Measurements from ENCODE around the gene CHIT1. TPM values are rescaled to one million over a fixed set of nuclear protein-coding genes. Genes with fewer than 3 reads are reported as not detected.

The CHIT1 gene
- total RNA-seq, 2 experiments from 2014 or later: 0.56 to 0.74 TPM

DNA sequence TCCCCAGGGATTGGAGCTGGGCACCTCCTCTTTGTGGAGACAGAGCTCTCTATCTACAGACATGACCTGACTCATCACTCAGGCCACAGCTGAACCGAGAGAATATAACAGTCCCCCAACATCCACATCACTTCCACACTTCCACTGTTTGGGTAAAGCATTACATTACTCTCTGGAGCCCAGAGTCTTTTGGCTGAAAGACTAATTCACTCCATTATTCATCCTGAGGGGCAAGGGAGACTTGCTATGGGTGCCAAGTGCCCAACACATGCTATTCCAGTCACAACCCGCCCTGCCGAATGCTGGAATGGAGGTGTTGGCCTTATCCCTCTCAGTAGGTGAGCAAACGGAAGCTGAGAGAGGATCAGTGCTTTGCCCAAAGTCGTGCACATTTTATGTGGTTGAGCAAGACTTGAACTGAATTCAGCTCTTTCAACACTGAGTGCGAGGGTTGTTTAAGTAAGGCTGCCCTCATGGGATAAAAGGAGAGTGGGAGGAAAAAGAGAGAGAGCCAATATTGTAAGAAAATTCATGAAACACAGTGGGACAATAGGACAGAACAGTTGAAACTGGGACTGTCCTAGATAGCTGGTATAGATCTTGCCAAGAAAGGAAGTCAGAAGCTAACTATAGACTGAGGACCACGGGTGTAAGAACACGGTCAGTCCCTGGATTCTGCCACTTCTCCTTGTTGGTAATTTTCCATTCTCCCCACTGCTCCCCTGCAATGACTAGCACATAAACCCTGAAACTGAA, 29.5 kb downstream of the CHIT1 start:
- H3K36me3 Mint-ChIP-seq (ENCODE audit: low read depth): no peaks in the 10 kb centered on the region
- CTCF ChIA-PET: interaction anchor here (0.6 to 2.4 kb wide), 6 partner anchors 12 to 160 kb away, joined by 3 to 7 read pairs (median 4); no protein-coding TSS in a partner anchor
- intact Hi-C loops (cut with micrococcal nuclease): no loop called here
- H3K27me3 Mint-ChIP-seq: no peaks in the 10 kb centered on the region
- no peak overlapping the region for H3K4me3 Mint-ChIP-seq
- H3K9me3 Mint-ChIP-seq: no peaks in the 10 kb centered on the region
- ATAC-seq (no peak), DNase-seq (no peak)
- H3K4me1 Mint-ChIP-seq (ENCODE audit: low read depth): no peaks in the 10 kb centered on the region
- POLR2A ChIA-PET: no interaction called here
- TF ChIP-seq, protein P1, sequence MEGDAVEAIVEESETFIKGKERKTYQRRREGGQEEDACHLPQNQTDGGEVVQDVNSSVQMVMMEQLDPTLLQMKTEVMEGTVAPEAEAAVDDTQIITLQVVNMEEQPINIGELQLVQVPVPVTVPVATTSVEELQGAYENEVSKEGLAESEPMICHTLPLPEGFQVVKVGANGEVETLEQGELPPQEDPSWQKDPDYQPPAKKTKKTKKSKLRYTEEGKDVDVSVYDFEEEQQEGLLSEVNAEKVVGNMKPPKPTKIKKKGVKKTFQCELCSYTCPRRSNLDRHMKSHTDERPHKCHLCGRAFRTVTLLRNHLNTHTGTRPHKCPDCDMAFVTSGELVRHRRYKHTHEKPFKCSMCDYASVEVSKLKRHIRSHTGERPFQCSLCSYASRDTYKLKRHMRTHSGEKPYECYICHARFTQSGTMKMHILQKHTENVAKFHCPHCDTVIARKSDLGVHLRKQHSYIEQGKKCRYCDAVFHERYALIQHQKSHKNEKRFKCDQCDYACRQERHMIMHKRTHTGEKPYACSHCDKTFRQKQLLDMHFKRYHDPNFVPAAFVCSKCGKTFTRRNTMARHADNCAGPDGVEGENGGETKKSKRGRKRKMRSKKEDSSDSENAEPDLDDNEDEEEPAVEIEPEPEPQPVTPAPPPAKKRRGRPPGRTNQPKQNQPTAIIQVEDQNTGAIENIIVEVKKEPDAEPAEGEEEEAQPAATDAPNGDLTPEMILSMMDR (IDR thresholded peaks at IDR 0.05): no peak
- no peak overlapping the region for H3K27ac Mint-ChIP-seq

DNA sequence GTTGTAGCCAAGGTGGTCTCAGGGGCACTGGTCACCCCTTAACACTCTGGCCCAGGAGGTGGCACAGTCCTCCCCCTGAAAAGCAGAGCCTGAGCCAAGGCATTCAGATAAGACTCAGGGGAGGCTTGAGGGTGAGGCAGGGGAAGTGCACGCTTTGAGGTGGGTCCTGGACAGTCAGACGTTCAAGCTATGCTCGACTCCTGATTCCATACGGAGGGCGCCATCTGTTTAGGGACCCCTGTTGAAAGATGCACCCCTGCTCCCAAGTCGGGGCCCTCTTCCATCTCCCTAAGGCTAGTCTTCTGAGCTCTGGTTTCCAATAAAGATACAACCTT, 30.0 kb downstream of the CHIT1 start:
- H3K27me3 Mint-ChIP-seq: no peaks in the 10 kb centered on the region
- POLR2A ChIA-PET: no interaction called here
- H3K4me3 Mint-ChIP-seq: no peak overlapping the region
- CTCF ChIA-PET: interaction anchor here (0.6 to 2.4 kb wide), 5 partner anchors 13 to 160 kb away, joined by 3 to 7 read pairs (median 5); no protein-coding TSS in a partner anchor
- intact Hi-C loops (cut with micrococcal nuclease): no loop called here
- no peak for DNase-seq
- TF ChIP-seq, protein P1 (IDR thresholded peaks at IDR 0.05): no peak
- no peak for ATAC-seq
- no peaks in the 10 kb centered on the region for H3K36me3 Mint-ChIP-seq (ENCODE audit: low read depth)
- H3K4me1 Mint-ChIP-seq (ENCODE audit: low read depth): no peaks in the 10 kb centered on the region
- H3K9me3 Mint-ChIP-seq: no peaks in the 10 kb centered on the region
- H3K27ac Mint-ChIP-seq: no peak overlapping the region

DNA sequence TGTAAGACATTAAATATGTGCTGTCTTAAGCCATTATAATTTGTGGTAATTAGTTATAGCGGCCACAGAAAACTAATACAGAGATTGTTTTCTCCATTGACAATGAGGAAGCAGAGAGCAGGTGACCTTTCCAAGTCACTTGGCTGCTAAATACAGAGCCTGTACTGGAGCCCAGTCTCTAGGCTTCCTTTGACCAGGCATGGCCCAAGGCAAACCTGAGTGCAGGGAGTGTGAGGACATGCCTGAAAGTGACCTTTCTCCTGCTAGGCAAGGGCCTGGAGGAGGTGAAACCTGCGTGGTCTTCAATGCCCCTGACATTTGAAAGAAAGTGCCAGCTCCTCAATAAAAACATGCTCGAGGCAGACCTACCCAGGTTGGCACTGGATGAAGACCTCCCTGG, 30.5 kb downstream of the CHIT1 start:
- DNase-seq (no peak), ATAC-seq (no peak)
- TF ChIP-seq, protein P1 (IDR thresholded peaks at IDR 0.05): no peak
- no peak overlapping the region for H3K27ac Mint-ChIP-seq
- H3K4me1 Mint-ChIP-seq (ENCODE audit: low read depth): no peaks in the 10 kb centered on the region
- no peak overlapping the region for H3K4me3 Mint-ChIP-seq
- no peaks in the 10 kb centered on the region for H3K36me3 Mint-ChIP-seq (ENCODE audit: low read depth)
- H3K27me3 Mint-ChIP-seq: no peaks in the 10 kb centered on the region
- ChIA-PET POLR2A (interaction anchor here (1.1 kb wide), 1 partner anchor 17 kb away, joined by 5 read pairs; no protein-coding TSS in a partner anchor), CTCF (interaction anchor here (0.6 to 2.4 kb wide), 4 partner anchors 13 to 159 kb away, joined by 3 to 7 read pairs (median 4); no protein-coding TSS in a partner anchor)
- intact Hi-C loops (cut with micrococcal nuclease): no loop called here
- no peaks in the 10 kb centered on the region for H3K9me3 Mint-ChIP-seq

DNA sequence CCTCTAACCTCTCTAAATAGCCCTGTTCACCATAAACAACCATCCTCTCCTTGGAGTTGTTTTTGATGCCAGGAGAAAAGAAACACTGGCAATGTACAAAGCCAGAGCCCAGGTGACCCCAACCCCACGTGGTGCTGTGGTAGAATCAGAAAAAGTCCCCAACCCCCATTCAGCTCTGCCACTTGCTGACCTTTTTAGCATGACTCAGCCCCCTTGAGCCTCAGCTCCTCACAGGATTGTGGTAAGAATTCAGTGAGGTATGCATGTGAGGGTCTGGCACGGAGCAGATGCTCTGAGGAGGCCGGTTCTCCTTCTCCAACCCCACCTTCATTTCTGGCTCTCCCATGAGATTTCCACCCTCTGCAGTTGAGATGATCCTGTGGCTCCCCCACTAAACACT, 31.8 kb downstream of the CHIT1 start:
- ChIA-PET POLR2A (interaction anchor here (1.1 kb wide), 1 partner anchor 18 kb away, joined by 5 read pairs; no protein-coding TSS in a partner anchor), CTCF (interaction anchor here (1.1 kb wide), 1 partner anchor 19 kb away, joined by 3 read pairs; no protein-coding TSS in a partner anchor)
- TF ChIP-seq, protein P1 (IDR thresholded peaks at IDR 0.05): no peak
- intact Hi-C loops (cut with micrococcal nuclease): no loop called here
- ATAC-seq (peak; percentile 74), DNase-seq (peak; percentile 60)
- H3K4me1 Mint-ChIP-seq (ENCODE audit: low read depth): no peaks in the 10 kb centered on the region
- H3K4me3 Mint-ChIP-seq: no peak overlapping the region
- H3K36me3 Mint-ChIP-seq (ENCODE audit: low read depth): no peaks in the 10 kb centered on the region
- no peak overlapping the region for H3K27ac Mint-ChIP-seq
- H3K27me3 Mint-ChIP-seq: no peaks in the 10 kb centered on the region
- no peaks in the 10 kb centered on the region for H3K9me3 Mint-ChIP-seq

DNA sequence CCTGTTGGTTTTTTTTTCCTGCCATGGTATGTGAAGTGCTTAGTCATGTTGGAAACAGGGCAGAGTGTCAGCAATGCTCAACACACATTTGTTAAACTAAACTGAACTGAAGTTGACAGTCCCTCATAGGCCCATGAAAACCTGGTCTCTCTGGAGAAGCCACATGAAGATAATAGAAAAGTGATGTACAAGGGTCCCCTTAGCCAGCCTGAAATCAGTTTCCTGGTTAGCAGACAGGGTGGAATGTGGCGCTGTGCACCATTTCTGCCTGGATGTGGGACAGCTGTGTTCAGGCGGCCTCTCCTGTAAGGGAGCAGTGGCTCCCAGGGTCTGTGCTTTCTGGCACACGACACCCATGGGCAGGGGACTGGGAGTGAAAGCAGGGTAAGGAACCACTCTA, 33.1 kb downstream of the CHIT1 start:
- intact Hi-C loops (cut with micrococcal nuclease): no loop called here
- Mint-ChIP-seq H3K9me3 (no peaks in the 10 kb centered on the region), H3K27me3 (no peaks in the 10 kb centered on the region), H3K4me1 (ENCODE audit: low read depth) (no peaks in the 10 kb centered on the region), H3K27ac (no peak overlapping the region), H3K36me3 (ENCODE audit: low read depth) (no peaks in the 10 kb centered on the region), H3K4me3 (no peak overlapping the region)
- ChIA-PET POLR2A (no interaction called here), CTCF (interaction anchor here (1.5 kb wide), 1 partner anchor 23 kb away, joined by 7 read pairs; no protein-coding TSS in a partner anchor)
- ATAC-seq (no peak), DNase-seq (no peak)
- TF ChIP-seq, protein P1 (IDR thresholded peaks at IDR 0.05): no peak

Measured in activated CD8-positive, alpha-beta T cell treated with anti-CD3 and anti-CD28 coated beads for 36 hours (primary cell).